Measurements from ENCODE around the gene PFKM.

- TF ChIP-seq POLR2A (IDR thresholded peaks at IDR 0.05; ENCODE audit: low read length) = no peak
- no peak for TF ChIP-seq GATA1 (IDR thresholded peaks at IDR 0.05; ENCODE audit: low read depth, low read length)
These were observed 3.1 kb downstream of the PFKM start for GRCh38 chr12:48122065-48122834.

All from erythroblast (primary cell).